Choroid plexus epithelial cell (primary cell): ENCODE data around the gene ATP6AP2.
A peak's percentile ranks its signal among the peaks of the same experiment; 100 is the strongest.
"Not testable (repeated sequence)": the region's sequence is repeated elsewhere in the genome, so short reads cannot be mapped to it uniquely, and the experiment has no call there.

Experiments used
- DNase-seq: peaks from one replicate; pipeline ENCODE4 v3.0.0-alpha.2; 2010; ENCODE audit warnings: low read depth
- H3K4me3 ChIP-seq: 2 replicates; pipeline ENCODE4 v1.5.1; 2011; ENCODE audit warnings: low read depth, mild to moderate bottlenecking, control low read depth, low read length, moderate library complexity
- TF ChIP-seq, protein P1 (sequence below): conservative IDR thresholded peaks from 2 replicates; pipeline ENCODE4 v1.5.1; 2011; ENCODE audit warnings: low read depth, mild to moderate bottlenecking, control low read depth, inconsistent platforms, low read length, moderate library complexity

ATP6AP2 gene

GRCh38 chrX:40563784-40564183 lies 17.0 kb upstream of the ATP6AP2 start:
- DNase-seq, result no peak
- H3K4me3 ChIP-seq, result no peak overlapping the region
- TF ChIP-seq, protein P1, sequence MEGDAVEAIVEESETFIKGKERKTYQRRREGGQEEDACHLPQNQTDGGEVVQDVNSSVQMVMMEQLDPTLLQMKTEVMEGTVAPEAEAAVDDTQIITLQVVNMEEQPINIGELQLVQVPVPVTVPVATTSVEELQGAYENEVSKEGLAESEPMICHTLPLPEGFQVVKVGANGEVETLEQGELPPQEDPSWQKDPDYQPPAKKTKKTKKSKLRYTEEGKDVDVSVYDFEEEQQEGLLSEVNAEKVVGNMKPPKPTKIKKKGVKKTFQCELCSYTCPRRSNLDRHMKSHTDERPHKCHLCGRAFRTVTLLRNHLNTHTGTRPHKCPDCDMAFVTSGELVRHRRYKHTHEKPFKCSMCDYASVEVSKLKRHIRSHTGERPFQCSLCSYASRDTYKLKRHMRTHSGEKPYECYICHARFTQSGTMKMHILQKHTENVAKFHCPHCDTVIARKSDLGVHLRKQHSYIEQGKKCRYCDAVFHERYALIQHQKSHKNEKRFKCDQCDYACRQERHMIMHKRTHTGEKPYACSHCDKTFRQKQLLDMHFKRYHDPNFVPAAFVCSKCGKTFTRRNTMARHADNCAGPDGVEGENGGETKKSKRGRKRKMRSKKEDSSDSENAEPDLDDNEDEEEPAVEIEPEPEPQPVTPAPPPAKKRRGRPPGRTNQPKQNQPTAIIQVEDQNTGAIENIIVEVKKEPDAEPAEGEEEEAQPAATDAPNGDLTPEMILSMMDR, result no peak

- H3K4me3 ChIP-seq, result no peak overlapping the region
- no peak for DNase-seq
- TF ChIP-seq, protein P1, result no peak
Measured at GRCh38 chrX:40564447-40564846, 16.3 kb upstream of the ATP6AP2 start.

GRCh38 chrX:40570346-40571093 lies 10.2 kb upstream of the ATP6AP2 start:
- no peak for DNase-seq
- H3K4me3 ChIP-seq, result no peak overlapping the region
- TF ChIP-seq, protein P1, result no peak

- not testable (repeated sequence) for DNase-seq
Measured at GRCh38 chrX:40571164-40571563, 9.6 kb upstream of the ATP6AP2 start.

DNA sequence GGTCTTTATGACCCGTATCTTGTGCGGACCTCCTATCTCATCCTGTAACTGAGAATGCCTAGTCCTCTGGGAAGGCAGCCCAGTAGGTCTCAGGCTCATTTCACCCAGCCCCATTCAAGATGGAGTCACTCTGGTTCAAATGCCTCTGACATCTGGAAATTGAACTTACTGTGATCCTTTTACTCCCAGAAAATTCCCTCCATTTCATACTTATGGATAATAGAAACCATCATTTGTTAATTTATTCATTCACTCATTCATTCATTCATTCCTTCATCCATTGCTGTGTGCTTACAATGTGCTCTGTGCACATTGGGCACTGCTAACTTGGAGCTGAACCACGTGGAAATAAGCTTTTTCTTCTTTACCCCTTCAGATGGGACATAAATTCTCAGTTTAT lies 9.2 kb upstream of the ATP6AP2 start:
- TF ChIP-seq, protein P1, result no peak
- DNase-seq, result no peak
- H3K4me3 ChIP-seq, result no peak overlapping the region

More at GRCh38 chrX:40571164-40571563, 9.6 kb upstream of the ATP6AP2 start:
- H3K4me3 ChIP-seq, result not testable (repeated sequence)

GRCh38 chrX:40573763-40574162 lies 7.0 kb upstream of the ATP6AP2 start:
- TF ChIP-seq, protein P1, result peak; percentile 77
- peak; percentile 44 for DNase-seq
- no peak overlapping the region for H3K4me3 ChIP-seq

- H3K4me3 ChIP-seq, result not testable (repeated sequence)
- peak; percentile 71 for DNase-seq
Measured at GRCh38 chrX:40575411-40575810, 5.4 kb upstream of the ATP6AP2 start.

- TF ChIP-seq, protein P1, result no peak
- no peak overlapping the region for H3K4me3 ChIP-seq
- DNase-seq, result no peak
Measured at GRCh38 chrX:40576291-40576690, 4.5 kb upstream of the ATP6AP2 start.
